ENCODE measurements around the gene NAP1L1. TPM values are rescaled to one million over a fixed set of nuclear protein-coding genes. Genes with fewer than 3 reads are reported as not detected.

NAP1L1 gene
- total RNA-seq, 2 experiments from 2014 or later: 646 to 654 TPM

- no peak overlapping the region for H3K4me3 Mint-ChIP-seq
- no peaks in the 10 kb centered on the region for H3K36me3 ChIP-seq (ENCODE audit: insufficient read depth, low read length)
- ChIA-PET CTCF (no interaction called here), POLR2A (no interaction called here)
- ATAC-seq (ENCODE audit: poor library complexity) (no peak), DNase-seq (no peak)
- H3K27ac ChIP-seq (ENCODE audit: low read depth in 1 of 2, low read length in 2 of 2): no peak overlapping the region
- no peak overlapping the region for H3K4me3 ChIP-seq (ENCODE audit: low read length)
- no peaks in the 10 kb centered on the region for H3K27me3 Mint-ChIP-seq
- no peak overlapping the region for H3K27ac Mint-ChIP-seq
- no peaks in the 10 kb centered on the region for H3K9me3 ChIP-seq (ENCODE audit: control insufficient read depth in 1 of 2, insufficient read depth in 1 of 2, low read length in 2 of 2)
- H3K36me3 Mint-ChIP-seq (ENCODE audit: low read depth): no peaks in the 10 kb centered on the region
- H3K4me1 Mint-ChIP-seq (ENCODE audit: low read depth): peaks cover 26% of the 10 kb centered on the region
- intact Hi-C loops (cut with DNase I, micrococcal nuclease): no loop called here
- H3K4me1 ChIP-seq (ENCODE audit: insufficient read depth, low read length): peaks cover 24% of the 10 kb centered on the region
- TF ChIP-seq CTCF (IDR thresholded peaks at IDR 0.05): no peak
- H3K27me3 ChIP-seq (ENCODE audit: control insufficient read depth in 1 of 2, insufficient read depth in 2 of 2, low read length in 2 of 2): no peaks in the 10 kb centered on the region
- no peaks in the 10 kb centered on the region for H3K9me3 Mint-ChIP-seq
These were observed 66.4 kb downstream of the NAP1L1 start for GRCh38 chr12:76018111-76018510.

DNA sequence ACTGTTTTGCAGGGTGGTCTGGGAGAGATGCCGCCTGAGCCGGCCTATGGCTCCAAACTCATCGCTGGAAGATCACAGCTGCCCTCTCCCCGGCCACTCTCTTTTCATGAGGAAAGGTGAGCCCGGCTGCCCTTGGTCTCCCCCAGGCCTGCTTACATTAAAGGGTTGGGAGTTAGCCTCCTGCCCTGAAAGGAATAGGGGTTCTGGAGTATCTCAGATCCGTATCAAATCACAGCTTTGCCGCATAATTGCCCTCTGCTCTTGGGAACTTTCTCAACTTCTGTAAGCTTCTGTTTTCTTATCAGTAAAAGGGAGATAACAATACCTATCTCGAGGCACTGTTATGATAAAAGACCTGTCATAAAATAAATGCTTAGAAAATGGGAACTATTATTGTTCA, 70.5 kb downstream of the NAP1L1 start:
- CTCF ChIA-PET: interaction anchor here (1.4 to 1.7 kb wide), 2 partner anchors 18 to 22 kb away, joined by 3 to 5 read pairs; partner anchors contain the start of gene PHLDA1
- no peaks in the 10 kb centered on the region for H3K27me3 Mint-ChIP-seq

DNA sequence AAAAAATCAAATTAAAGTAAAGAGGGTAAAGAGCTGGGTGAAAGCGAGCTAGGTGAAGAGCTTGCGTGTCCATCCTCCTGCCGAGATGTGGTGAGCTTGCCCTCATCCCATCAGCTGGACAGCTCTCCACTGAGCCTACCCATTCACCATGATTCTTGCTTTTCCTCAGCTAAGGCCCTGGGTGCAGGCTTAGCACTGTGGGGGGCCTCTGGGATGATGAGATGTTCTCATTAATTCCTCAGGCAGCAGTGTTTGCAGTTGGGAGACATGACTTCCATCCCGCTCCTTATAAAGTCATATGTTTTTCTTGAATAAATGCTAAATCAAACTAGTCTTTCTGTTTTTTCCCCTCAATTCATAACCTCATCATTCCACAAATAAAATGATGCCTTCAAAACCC, 70.9 kb downstream of the NAP1L1 start:
- H3K27ac ChIP-seq (ENCODE audit: low read depth in 1 of 2, low read length in 2 of 2): no peak overlapping the region
- no peaks in the 10 kb centered on the region for H3K27me3 ChIP-seq (ENCODE audit: control insufficient read depth in 1 of 2, insufficient read depth in 2 of 2, low read length in 2 of 2)
- Mint-ChIP-seq H3K4me3 (no peak overlapping the region), H3K27me3 (no peaks in the 10 kb centered on the region), H3K36me3 (ENCODE audit: low read depth) (no peaks in the 10 kb centered on the region), H3K4me1 (ENCODE audit: low read depth) (no peaks in the 10 kb centered on the region), H3K9me3 (no peaks in the 10 kb centered on the region), H3K27ac (no peak overlapping the region)
- CTCF ChIA-PET: interaction anchor here (1.4 to 1.7 kb wide), 2 partner anchors 18 to 22 kb away, joined by 3 to 5 read pairs; partner anchors contain the start of gene PHLDA1
- POLR2A ChIA-PET: interaction anchor here (0.6 kb wide), 1 partner anchor 12 kb away, joined by 3 read pairs; no protein-coding TSS in a partner anchor
- no peak for TF ChIP-seq CTCF (IDR thresholded peaks at IDR 0.05)
- no peaks in the 10 kb centered on the region for H3K36me3 ChIP-seq (ENCODE audit: insufficient read depth, low read length)
- no peak overlapping the region for H3K4me3 ChIP-seq (ENCODE audit: low read length)
- H3K9me3 ChIP-seq (ENCODE audit: control insufficient read depth in 1 of 2, insufficient read depth in 1 of 2, low read length in 2 of 2): no peaks in the 10 kb centered on the region
- DNase-seq: no peak
- intact Hi-C loops (cut with DNase I, micrococcal nuclease): no loop called here
- ATAC-seq (ENCODE audit: poor library complexity): no peak
- no peaks in the 10 kb centered on the region for H3K4me1 ChIP-seq (ENCODE audit: insufficient read depth, low read length)

More for the DNA sequence above, 70.5 kb downstream of the NAP1L1 start:
- Histone ChIP-seq H3K9me3 (ENCODE audit: control insufficient read depth in 1 of 2, insufficient read depth in 1 of 2, low read length in 2 of 2) (no peaks in the 10 kb centered on the region), H3K4me3 (ENCODE audit: low read length) (no peak overlapping the region), H3K27ac (ENCODE audit: low read depth in 1 of 2, low read length in 2 of 2) (no peak overlapping the region), H3K36me3 (ENCODE audit: insufficient read depth, low read length) (no peaks in the 10 kb centered on the region), H3K27me3 (ENCODE audit: control insufficient read depth in 1 of 2, insufficient read depth in 2 of 2, low read length in 2 of 2) (no peaks in the 10 kb centered on the region), H3K4me1 (ENCODE audit: insufficient read depth, low read length) (no peaks in the 10 kb centered on the region)
- H3K4me3 Mint-ChIP-seq: no peak overlapping the region
- intact Hi-C loops (cut with DNase I, micrococcal nuclease): no loop called here
- no peak overlapping the region for H3K27ac Mint-ChIP-seq
- H3K36me3 Mint-ChIP-seq (ENCODE audit: low read depth): no peaks in the 10 kb centered on the region
- POLR2A ChIA-PET: no interaction called here
- TF ChIP-seq CTCF (IDR thresholded peaks at IDR 0.05): no peak
- no peak for ATAC-seq (ENCODE audit: poor library complexity)
- H3K4me1 Mint-ChIP-seq (ENCODE audit: low read depth): no peaks in the 10 kb centered on the region
- DNase-seq: no peak
- no peaks in the 10 kb centered on the region for H3K9me3 Mint-ChIP-seq

All from CD4-positive, alpha-beta T cell (primary cell).